Retina (tissue), 1 donor: ENCODE measurements around the gene STK11.

Experiments used
- DNase-seq: peaks from one replicate; pipeline ENCODE4 v3.0.0-alpha.2; 2016

The STK11 gene

DNA sequence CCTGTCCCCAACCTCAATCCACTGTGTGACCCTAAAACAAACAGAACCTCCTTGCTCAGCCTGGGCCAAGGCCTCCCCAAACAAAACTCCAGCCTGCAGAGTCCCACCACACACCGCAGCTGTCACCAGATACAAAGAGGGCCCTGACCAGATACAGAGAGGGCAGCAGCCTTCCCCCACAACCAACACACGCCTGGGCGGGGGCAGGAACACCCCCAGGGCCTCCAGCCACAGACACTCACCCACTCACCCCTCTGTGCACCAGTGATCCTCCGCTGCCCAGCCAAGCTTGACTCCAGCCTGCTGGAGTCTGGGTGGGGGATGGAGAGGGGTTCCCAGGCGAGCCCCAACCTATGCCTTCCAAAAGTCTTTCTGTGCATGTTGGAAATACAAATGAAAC, 57.6 kb downstream of the STK11 start:
- DNase-seq, result no peak

DNA sequence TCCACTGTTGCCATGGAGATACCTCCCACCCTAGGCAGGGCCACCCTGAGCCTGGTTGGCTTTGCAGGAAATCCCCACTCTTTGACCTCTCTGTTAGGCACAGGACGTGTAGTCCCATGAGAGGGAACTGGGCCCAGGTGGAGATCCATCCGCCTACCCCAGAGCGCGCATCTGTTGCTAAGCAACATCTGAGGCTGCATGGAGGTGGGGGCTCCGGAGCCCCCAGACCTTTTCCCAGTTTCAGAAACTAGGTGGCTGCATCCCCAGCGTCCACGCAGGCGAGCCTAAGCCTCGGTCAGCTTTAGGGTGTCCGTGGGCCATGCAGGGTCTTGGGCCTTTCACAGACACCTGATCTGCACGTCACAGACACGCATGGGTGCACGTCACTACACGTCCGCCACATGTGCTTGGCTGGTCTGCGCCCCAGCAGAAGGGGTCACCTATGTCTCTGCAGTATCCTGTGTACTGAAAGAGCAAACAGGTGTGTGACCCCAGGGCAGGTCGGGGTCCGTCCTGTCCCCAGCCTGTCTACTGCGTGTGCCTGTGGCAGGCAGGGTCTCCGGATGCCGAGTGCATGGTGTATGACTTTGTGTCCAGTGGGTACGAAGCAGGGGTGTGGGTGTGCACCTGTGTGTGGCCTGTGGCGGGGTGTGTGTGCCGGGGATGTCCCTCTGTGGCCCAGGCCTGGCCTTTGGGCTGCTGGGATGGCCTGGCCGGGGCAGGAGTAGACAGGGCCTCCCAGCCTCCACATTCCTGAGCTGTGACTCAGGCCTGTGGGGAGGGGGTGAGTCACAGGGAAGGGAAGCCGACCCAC, 59.4 kb downstream of the STK11 start:
- peak; percentile 73 for DNase-seq

DNA sequence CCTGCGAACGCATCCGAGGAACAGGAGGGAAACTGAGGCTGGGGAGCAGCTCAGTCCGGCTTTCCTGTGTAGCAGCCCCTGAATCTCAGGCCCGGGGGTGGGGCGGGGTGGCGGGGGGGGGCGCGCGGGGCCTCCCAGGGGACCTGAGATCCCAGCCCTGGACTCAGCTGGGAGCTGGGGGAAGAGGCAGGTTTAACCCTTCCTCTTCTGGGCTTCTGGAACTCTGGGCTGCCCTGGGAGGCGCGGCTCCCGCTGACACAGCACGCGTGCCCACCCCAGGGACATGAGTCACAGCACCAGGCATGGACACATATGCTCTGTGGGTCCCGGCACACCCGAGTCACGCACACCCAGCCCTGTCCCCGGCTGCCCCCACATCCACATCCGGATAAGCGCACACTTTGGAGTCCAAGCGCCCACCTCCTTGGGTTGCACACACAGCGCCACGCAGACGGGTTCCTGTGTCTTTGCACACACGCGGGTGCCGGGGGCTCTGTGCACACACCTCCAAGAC, 60.1 kb downstream of the STK11 start:
- DNase-seq, result no peak

DNA sequence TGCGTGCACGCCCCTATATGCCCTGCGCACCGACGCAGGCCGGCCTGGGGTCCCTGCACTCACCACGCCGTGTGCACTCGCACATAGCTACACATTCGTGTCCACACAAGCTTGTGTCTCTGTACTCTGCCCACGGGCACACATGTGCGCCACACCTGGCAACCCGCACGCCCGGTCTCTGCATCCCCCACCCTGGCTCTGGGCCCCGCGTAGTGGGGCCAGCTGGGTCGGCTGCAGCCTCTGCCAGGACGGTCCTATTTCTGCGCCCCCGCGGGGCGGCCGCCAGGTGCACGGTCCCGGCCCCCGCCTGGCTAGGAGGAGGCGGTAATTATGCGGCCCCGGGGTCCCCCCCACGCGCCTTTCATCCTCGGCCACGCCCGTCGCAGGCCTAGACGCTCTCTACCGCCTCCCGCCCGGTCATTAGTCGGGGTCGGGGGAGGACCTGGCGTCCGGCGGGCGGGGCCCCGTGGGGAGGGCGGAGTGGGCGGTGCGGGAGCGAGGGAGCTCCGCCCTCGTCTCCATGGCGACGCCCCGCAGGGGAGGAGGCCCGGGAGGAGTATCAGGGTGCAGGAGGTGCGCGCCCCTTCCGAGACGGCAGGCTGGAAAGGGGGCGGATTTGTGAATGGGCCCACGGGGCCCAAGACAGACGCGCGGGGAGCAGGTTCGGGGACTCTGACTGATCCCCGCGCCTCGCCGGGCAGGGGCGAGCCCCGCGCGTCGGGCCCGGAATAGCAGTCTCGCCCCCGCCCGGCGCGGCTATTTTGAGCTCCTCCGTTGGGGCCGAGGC, 60.7 kb downstream of the STK11 start:
- DNase-seq, result peak; percentile 86

DNA sequence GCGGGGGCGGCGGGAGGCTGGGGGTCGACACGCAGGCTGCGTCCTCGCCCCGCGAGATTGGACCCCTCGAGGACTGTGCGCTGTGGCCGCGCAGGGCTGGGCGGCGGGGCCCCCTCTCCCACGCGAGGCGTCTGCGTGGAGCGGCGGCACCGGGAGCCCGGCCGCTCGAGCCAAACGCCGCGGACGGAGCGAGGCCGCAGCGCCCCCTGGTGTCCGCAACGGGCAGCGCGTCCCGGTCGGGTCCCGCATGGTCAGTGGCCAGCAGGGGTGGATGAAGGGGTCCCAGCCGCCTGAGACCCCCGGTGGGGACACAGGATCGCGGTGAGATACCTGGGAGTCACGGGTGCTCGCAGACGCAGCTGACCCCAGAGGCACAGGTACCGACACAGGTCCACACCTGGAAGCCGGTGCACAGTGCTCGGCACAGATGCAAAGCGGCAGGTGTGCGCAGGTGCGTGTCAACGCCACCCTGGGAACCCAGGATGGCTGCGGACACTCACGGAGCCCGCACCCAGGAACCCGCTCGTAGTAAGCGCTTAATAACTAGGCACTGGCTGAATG, 61.4 kb downstream of the STK11 start:
- DNase-seq, result peak; percentile 93

DNA sequence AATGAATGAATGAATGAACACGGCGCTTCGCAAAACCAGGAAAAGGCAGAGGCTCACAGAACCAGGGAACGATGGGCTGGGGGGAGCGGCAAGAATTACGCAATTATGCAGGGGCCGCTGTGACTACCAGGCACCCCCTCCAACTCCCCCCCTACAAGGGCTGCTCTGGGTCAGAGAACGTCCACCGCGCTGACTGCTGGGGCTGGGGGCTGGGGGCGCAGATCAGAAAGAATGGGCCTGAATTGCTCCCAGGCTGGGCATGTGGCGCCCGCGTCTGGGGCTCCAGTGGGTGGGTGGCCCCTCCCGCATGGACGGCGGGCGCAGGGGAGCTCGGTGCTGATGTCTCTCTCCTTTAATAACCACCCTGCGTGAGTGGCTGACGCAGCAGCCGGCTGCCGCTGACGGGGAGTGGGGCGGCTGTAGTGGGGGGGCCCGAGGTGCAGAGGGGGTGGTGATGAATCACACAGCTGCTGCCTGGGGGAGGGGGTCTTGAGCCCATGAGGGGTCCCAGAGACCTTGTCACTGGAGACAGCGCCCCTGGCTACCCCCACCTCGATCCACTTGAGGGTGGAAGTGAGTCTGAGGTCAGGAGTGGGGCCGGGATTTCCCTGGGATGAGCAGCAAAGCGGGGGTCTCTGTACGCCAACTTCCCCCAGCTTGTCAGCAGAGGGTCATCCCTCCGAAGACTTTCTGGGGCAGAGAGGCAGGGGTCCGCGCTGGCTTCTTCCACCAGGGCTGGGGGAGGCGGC, 62.1 kb downstream of the STK11 start:
- DNase-seq, result peak; percentile 66

DNA sequence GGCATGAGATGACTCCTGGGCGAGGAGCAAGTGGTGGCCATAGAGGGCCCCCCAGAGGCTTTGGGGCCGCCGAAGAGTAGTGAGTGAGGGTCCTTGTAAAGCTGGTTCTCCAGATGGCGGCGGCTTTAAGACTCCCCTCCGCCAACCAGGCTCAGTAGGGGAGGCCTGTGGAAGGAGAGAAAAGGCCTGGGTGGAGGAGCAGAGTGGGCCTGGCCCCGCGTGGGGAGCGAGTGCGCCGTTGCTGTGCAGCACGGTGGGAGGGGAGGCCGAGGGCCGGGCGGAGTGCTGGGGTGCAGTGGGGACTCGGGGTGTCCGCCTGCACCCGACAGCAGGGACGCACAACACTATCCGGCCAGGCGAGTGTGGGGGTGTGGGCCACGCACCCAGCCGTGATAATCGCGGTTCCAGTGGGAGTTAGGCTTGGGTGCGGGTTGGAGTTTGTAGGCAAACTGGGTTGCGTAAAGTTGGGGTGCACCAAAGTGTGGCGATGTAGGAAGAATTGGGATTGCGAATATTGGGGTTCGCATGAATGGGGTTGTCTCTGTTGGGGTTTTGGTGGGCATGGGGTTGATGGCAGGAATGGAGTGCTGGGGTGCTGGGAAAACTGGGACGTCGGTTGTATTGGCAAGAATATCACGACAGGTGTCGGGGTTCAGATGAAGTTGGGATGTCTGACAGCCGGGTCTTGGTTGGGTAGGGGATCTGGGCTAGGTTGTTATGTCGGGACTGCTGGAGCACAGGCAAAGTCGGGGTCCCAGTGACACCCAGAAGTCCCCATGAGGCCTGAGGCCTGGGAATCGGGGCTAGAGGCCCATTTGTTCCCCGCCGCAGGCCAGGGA, 62.9 kb downstream of the STK11 start:
- no peak for DNase-seq

DNA sequence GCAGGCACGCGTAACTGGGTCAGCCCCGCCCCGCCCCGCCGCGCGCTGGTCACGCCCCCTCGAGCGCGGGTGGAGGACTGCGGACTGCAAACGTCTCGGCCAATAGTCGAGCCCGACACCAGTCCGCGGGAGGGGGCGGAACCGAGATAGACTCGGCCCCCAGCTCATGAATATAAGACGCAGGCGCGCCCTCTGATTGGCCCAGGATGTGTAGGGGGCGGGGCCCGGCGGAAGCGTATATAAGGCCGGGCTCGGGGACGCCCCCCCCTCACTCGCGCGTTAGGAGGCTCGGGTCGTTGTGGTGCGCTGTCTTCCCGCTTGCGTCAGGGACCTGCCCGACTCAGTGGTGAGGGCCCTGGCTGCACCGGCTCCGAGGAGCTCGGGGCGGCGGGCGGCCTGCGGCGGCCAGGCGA, 63.5 kb downstream of the STK11 start, which contains the start of gene CIRBP:
Gene CIRBP (plus strand): TSS at position 268 of the 413 bp plus-strand sequence. CDS start 1,602 bp downstream, outside the sequence.
- peak; percentile 97 for DNase-seq

DNA sequence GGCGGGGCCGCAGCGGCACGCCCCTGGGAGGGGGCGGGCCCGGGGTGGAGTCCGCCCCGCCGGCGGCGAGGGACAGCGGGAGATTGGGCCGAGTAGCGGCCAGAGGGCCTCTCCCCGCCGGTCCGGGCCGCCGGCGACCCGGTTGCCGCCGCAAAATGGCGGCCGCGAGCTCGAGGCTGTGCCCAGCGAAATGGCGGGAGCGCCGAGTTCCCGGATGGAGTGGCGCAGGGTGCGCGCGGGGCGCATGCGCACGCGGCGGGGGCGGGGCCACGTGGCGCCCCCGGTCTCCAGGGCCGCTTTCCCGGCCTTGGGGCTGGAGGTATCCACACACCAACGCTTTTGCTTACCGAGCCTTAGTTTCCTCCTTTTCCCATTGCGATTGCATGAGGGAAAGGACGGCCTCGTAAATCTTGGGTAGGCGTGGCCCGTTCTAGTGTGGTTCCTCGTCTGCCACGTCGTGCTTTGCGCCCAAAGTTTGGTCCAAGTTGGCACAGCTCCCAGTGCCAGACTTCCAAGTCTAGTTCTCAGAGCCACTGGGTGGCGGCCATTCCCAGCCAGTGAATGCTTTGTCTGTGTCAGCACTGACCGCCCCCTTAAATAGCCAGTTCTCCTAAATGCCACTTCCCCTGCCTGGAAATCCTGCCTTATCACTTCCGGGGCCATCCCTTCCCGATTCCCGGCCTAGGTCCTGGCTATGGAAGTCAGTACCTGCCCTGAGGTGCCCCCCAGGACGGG, 64.1 kb downstream of the STK11 start:
- peak; percentile 93 for DNase-seq

DNA sequence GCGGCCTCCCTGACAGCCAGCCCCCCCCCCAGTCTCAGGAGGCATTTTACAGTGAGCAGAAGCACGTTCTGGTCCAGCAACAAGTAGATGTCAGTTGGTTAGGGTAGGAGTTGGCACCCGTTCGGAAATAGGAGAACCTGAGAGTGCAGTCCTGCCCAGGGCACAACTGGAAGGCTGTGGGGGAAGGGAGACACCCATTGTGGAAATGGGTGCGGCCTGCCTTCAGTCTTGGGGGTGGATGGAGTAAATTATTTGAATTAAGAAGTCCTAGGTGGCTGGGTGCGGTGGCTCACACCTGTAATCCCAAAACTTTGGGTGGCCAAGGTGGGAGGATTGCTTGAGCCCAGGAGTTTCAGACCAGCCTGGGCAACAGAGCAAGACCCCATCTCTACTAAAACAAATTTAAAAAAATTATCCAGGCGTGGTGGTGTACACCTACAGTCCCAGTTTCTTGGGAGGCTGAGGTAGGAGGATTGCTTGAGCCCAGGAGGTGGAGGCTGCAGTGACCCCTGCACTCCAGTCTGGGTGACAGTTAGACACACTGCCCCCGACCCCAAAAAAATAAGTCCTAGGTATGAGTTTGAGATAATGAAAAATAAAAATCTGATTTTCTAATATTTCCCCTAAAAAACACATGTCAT, 64.8 kb downstream of the STK11 start:
- no peak for DNase-seq

DNA sequence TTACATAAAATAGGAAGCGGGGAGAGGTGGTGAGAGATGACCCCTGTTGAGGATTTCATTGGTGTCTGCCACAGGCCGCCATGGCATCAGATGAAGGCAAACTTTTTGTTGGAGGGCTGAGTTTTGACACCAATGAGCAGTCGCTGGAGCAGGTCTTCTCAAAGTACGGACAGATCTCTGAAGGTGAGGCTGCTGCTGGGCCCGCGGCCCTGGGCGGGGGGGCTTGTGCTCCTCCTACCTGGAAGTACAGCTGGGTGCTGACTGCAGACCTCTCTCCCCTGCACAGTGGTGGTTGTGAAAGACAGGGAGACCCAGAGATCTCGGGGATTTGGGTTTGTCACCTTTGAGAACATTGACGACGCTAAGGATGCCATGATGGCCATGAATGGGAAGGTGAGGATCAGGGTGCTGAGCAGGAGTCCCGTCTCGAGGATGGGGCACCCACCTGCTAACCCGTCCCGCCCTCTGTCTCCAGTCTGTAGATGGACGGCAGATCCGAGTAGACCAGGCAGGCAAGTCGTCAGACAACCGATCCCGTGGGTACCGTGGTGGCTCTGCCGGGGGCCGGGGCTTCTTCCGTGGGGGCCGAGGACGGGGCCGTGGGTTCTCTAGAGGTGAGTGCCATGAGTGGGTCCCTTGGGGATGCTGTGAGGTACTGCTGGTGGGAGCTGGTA, 65.4 kb downstream of the STK11 start:
- DNase-seq, result no peak

DNA sequence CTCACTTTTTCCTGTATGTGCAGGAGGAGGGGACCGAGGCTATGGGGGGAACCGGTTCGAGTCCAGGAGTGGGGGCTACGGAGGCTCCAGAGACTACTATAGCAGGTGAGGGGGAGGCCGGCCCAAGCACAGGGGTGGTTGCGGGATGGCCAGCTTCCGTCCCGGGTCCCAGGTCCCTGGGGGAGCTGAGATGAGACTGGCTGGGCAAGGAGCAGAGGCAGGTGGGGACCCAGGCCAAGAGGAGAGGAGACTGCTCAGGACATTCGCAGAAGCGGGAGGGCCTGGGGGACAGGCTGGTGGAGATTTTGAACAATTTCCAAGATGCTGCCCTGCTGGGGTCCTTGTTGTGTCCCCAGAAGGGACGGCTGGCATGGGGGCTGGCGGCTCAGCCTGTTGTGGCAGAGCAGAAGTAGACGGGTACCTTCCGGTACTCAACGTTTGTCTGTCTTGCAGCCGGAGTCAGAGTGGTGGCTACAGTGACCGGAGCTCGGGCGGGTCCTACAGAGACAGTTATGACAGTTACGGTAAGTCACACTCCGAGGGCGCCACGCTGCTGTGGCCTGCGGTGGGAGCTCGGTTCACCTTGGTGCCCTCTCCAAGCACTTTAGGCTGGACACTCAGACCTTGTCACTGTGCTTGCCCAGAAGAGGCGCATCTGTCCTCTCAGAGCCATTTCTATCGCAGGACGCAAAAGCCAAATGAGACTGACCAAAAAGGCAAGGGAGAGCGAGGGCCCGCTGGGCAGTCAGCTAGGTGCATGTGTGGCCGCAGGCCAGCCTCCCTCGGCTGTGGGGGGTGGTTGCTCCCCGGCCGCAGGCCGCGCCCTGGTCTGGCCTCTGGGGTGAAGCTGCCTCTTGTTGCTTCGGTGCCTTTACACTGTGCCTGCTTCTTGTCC, 66.2 kb downstream of the STK11 start:
- DNase-seq, result no peak

DNA sequence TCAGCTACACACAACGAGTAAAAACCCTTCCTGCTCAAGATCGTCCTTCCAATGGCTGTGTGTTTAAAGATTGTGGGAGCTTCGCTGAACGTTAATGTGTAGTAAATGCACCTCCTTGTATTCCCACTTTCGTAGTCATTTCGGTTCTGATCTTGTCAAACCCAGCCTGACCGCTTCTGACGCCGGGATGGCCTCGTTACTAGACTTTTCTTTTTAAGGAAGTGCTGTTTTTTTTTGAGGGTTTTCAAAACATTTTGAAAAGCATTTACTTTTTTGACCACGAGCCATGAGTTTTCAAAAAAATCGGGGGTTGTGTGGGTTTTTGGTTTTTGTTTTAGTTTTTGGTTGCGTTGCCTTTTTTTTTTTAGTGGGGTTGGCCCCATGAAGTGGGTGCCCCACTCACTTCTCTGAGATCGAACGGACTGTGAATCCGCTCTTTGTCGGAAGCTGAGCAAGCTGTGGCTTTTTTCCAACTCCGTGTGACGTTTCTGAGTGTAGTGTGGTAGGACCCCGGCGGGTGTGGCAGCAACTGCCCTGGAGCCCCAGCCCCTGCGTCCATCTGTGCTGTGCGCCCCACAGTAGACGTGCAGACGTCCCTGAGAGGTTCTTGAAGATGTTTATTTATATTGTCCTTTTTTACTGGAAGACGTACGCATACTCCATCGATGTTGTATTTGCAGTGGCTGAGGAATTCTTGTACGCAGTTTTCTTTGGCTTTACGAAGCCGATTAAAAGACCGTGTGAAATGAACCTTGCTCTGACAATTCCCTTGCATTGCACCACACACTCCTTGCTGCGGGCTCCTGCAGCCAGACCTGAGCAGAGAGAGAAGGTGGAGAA, 67.1 kb downstream of the STK11 start:
- no peak for DNase-seq

DNA sequence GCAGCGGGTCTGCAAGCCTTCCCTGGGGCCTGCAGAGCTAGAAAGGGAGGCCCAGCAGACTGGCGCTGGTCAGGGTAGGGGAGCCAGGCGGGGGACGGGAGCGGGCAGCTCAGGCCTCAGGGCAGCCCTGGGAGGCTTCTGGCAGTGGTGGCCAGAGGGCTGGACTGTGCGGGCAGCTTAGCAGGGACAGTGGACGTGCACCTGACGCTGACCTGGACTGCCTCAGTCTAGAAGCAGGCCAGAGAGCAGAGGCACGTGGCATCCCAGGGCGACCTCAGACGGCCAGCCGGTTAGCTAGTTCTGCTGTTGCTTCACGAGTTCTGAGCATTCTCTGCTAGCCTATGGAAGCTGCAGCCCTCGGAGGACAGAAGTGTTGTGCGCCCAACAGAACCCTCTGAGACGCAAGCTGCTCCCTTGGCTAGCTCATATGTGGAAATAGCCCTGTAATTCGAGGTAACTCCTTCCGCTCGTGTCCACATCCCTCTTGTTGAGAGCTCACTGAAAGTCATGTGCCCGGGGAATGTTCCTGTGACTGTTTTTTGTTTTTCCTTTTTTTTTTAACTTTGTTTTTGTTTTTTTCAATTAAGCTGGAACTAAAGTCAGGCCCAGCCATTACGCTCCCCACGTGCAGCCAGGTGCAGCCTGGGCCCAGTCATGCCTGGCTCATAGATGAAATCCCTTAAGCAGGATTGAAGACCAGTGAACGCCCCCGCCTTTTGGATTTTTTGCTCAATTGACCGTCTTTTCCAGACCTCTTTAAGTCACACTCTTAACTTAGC, 67.9 kb downstream of the STK11 start:
- DNase-seq, result no peak

DNA sequence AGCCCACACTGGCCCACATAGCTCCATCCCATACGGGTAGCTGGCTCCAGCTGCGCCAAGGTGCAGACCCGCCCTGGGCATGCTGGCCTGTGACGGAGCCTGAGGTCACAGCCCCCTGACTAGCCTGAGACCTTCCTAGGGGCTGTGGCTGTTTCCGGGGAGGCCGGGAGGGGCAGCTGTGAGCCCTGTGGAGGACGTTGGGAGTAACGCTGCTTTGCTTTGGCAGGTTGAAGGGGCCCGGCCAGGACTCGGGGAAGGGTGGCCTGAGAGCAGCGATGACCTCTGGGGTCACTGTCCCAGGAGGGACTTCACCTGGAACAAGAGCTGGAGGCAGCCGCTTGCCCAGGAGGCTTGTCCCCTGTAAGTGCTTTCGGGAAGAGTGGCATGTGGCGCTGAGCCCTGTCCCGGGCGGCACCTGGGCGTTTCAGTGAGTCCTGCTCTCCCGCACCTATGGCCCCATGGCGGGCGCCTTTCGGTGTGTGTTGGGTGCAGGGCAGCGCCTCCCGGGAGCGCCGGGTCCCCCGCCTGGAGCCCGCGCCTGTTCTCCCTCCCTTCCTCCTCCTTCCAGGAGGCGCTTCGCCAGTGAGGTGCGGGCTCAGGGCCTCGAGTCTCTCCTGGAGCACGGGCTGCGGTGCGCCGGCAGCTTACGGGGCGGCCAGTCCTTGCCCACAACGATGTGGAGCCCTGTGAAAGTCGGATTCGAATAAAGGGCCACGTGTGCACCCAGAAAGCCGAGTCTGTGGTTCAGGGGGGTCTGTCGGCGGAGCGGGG, 68.7 kb downstream of the STK11 start:
- DNase-seq, result no peak

DNA sequence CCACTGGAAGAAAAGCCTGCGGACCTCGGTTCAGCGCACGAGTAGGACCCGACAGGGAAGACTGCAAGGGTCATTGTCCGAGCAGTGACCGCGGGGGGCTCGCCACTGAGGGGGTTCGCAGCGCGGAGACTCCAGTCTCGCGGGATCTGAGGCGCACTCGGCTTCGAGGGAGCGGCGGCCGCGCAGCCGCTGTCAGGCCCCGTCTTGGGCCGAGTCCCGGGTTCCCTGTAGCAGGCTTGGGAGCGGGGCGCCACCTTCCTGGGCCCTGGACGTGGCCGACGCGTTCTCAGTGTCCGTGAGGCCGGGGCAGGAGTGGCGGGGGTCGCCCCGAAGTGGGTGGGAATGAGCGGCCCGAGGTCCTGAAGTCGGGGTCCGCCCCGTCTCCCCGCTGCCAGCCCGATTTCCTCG, 69.3 kb downstream of the STK11 start:
- DNase-seq, result no peak
